Measurements from ENCODE around the gene PCBP2.

- TF ChIP-seq, protein P1, sequence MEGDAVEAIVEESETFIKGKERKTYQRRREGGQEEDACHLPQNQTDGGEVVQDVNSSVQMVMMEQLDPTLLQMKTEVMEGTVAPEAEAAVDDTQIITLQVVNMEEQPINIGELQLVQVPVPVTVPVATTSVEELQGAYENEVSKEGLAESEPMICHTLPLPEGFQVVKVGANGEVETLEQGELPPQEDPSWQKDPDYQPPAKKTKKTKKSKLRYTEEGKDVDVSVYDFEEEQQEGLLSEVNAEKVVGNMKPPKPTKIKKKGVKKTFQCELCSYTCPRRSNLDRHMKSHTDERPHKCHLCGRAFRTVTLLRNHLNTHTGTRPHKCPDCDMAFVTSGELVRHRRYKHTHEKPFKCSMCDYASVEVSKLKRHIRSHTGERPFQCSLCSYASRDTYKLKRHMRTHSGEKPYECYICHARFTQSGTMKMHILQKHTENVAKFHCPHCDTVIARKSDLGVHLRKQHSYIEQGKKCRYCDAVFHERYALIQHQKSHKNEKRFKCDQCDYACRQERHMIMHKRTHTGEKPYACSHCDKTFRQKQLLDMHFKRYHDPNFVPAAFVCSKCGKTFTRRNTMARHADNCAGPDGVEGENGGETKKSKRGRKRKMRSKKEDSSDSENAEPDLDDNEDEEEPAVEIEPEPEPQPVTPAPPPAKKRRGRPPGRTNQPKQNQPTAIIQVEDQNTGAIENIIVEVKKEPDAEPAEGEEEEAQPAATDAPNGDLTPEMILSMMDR (IDR thresholded peaks at IDR 0.05), result no peak
- TF ChIP-seq POLR2AphosphoS5 (IDR thresholded peaks at IDR 0.05), result no peak
These were observed 50.4 kb downstream of the PCBP2 start for GRCh38 chr12:53502331-53502730.

Data from esophagus muscularis mucosa (tissue), 3 donors.